Posterior vena cava (tissue), 2 donors: ENCODE results near the gene SOX13. TPM values are rescaled to one million over a fixed set of nuclear protein-coding genes. Genes with fewer than 3 reads are reported as not detected.

Experiments
- DNase-seq: peaks from one replicate; pipeline ENCODE4 v3.0.0-alpha.2; 2020; ENCODE audit warnings: low spot score
- intact Hi-C, 2 donors: fragments of 100-400 bp; cut with DNase I; formaldehyde crosslinking; loops; one replicate each; pipeline versions ENCODE4 v1.14.1 to v1.14.2; 2022 to 2023
- total RNA-seq, 2 donors: library from RNA; stranded (reverse); fragmentation: NEBNext Ultra II Directional; extraction: Animal tissue kit (Norgen Biotek cat#: 25700); gene quantifications; one replicate each; pipeline ENCODE4 v1.2.1, GENCODE V29; 2021
- donor health status: DM: yes; HTN: yes; CAD: no.
- donor health status: DM: yes; HTN: yes; CAD: no.

SOX13 gene
- total RNA-seq, 2 donors from 2014 or later: 43.6 to 47.0 TPM

- intact Hi-C loops: loop anchor here in 1 of 2 donors (10.0 kb wide), 1 partner anchor 347 kb away; no protein-coding TSS in a partner anchor
- no peak for DNase-seq
Observed at GRCh38 chr1:204157962-204158361, 85.0 kb downstream of the SOX13 start.

- intact Hi-C loops: loop anchor here in 1 of 2 donors (2.0 to 5.0 kb wide), 2 partner anchors 50 to 201 kb away; partner anchors contain the start of gene GOLT1A
- DNase-seq: peak; percentile 31
Observed at GRCh38 chr1:204161609-204162493, 88.9 kb downstream of the SOX13 start.

DNA sequence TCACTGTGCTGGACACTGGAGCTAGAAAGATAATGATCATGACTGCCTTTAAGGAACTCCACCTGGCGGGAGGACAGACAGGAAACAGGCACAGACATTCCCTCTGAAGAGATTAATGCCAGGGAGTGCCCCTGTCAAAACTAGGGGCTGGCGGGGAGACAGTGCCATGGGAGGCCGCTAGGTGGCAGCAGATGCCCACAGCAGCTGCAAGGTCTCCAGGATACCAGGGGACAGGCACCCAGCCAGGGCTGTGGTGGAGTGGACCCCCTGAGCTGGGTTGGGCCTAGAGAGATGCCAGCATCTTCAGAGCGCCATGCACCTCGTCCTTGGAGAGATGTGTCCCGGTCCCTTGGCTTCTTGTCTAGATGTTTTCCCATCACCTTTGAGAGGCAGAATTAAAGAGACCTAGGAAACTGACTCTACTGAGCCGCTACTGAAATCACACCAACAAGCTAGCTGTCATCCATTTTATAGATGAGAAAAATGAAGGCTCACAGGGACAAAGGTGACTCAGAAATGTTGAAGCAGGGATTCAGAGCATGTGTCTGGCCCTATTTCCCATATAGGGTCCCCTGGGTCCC is 89.7 kb downstream of the SOX13 start:
- intact Hi-C loops: loop anchor here in 1 of 2 donors (2.0 to 5.0 kb wide), 2 partner anchors 50 to 200 kb away; partner anchors contain the start of gene GOLT1A
- DNase-seq: peak; percentile 92

DNA sequence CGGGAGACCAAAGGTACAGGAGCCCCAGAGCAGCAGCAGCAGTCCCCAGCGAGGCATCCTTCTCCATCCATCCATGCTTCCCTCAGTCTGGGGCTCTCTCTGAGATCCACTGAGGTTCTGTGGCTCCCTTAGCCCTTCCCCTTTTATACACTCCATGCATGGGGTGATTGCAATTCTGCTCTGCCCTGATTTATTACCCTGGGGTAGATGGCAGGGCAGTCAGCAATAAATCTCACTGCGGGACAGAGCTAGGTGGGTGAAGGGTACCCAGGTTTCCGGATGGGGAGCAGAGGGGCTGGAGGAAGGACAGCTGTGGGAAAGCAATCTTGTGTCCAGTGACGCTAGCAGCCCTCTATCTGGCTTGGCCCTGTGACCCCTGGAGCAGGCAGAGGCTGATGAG is 93.3 kb downstream of the SOX13 start, which contains the start of gene REN:
Gene REN (minus strand): TSS at position 119 of the 400 bp plus-strand sequence. CDS start 44 bp downstream, at position 75.
- intact Hi-C loops: loop anchor here in 1 of 2 donors (5.0 kb wide), 1 partner anchor 36 kb away; no protein-coding TSS in a partner anchor
- DNase-seq: peak; percentile 32

DNA sequence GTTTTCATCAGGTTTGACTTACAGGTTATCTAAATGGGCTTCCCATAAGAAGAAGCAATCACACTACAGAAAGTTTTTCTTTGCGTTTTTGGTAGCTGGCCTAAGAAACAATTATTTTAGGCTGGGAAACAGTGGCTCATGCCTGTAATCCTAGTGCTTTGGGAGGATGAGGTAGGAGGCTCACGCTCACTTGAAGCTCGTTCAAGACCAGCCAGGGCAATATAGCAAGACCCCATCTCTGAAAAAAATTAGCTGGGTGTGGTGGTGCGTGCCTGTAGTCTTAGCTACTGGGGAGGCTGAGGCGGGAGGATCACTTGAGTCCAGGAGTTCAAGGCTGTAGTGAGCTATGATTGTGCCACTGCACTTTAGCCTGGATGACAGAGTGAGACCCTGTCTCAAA is 94.8 kb downstream of the SOX13 start:
- DNase-seq: peak; percentile 1
- intact Hi-C loops: loop anchor here in 1 of 2 donors (5.0 kb wide), 1 partner anchor 35 kb away; no protein-coding TSS in a partner anchor

DNA sequence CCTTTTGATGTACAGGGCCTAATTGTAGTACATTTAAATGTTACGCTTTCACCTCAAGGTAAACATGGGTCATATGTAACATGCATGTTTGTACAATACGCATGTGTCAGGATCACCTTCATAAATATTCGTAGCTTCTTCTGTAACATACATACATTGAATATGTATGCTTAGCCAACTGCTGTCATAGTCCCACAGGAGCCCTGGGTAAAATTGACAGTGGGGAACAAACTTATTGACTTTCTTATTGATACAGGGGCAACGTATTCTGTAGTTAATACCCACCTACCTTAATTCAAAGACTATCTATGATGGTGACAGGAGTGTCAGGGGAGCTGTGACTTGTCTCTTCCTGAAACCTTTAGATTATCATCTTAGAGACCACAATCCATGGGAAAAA is 96.9 kb downstream of the SOX13 start:
- DNase-seq: no peak
- intact Hi-C loops: loop anchor here in 1 of 2 donors (5.0 kb wide), 1 partner anchor 32 kb away; no protein-coding TSS in a partner anchor

DNA sequence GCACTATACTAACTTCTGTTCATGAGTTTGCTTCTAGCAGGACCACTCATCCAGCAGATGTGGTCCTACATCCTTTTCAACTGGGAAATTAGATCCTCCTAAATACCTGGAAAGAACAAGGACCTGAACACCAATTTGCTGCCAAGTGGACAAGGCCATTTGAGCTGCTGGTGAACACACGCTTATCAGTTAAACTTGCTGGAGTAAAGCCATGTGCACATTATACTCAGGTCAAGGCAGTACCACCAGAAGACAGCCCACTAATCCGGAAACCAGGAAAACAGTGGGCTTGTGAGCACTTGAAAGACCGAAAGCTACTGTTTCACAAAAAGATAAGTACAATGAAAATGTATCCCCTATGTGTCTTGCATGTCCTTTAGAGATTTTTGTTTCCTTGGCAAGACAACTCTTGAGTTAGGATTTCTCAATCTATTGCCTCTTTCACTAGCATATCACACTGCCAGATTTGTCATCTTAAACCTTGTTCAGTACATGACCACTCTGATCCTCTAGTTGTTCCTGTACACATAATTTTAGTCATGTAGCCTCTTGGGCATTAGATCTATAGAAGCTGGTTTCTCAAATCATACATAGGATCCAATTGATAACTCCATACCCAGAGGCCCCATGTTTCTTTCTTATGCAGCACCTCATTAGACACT is 97.7 kb downstream of the SOX13 start:
- DNase-seq: peak; percentile 0
- intact Hi-C loops: no loop called here

- DNase-seq: no peak
- intact Hi-C loops: no loop called here
Observed at GRCh38 chr1:204171751-204172178, 98.8 kb downstream of the SOX13 start.

DNA sequence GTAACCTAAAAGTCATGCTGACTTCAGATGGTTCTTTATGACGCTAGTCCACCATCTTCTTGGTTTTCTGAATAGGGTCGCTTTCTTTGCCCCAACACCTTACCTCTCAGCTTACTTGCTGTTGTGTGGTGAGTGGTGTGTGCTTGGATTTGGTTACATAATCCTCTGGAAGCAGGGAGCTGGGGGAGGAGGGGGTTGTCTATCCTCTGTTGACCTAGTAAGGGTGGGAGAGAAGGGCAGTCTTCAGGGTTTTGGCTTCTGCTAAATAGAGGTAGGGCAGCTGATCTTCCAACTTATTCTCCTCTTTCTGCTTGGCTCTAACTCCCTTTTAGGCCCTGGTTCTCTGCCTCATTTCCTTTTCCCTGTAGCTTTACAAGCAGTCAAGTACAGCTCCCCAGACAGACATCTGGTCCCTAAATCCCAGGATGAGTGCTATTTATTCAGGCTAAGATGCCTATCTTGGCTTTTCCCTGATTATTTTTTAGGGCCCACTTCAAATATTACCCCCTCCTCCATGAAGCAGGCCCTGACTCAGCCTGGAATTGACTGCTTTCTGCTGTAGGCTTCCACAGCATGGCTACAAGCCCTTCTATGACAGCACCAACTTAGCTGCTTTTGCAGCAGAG is 99.6 kb downstream of the SOX13 start:
- DNase-seq: peak; percentile 0
- intact Hi-C loops: no loop called here

DNA sequence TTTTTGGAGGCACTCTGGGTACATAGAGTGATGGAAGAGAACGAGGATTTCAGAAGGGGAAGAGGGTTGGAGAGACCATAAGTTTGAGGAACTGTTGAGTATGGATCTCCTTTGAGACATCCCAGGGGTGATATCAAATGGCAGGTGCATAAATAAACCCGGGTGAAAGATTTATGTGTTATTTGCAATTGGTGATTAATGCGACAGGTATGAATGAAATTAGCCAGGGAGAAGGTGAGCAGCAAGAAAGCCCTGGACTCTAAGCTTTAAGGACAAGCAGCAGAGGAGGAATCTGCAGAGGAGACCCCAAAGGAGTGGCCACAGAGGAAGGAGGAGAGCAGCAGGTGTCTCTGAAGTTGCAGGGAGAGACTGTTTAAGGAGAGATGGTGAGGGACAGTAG is 102.0 kb downstream of the SOX13 start:
- intact Hi-C loops: no loop called here
- DNase-seq: no peak

- DNase-seq: peak; percentile 31
- intact Hi-C loops: no loop called here
Observed at GRCh38 chr1:204176049-204176448, 103.1 kb downstream of the SOX13 start.

DNA sequence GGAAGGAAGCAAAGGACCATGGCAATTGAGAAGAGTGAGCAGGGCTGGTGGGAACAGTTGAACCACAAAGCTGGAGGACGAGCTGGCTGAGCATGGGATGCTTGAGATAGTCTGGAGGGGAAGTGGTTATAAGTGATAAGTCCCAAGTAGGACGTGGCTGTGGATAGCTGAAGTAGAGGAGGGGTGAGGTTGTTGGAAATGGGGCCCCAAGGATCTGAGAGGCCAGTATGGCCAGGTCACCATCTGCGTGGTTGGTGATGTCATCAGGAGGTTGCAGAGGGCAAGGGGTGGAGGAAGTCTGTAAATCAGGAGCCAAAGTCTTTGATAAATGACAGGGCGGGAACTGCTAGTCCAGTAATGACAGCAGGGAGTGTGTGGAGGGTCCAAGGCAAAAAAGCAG is 104.2 kb downstream of the SOX13 start:
- intact Hi-C loops: no loop called here
- DNase-seq: peak; percentile 13

Other genes starting within 250 kb of the SOX13 start
- gene SNRPE, start 211.5 kb upstream of the SOX13 start, total RNA-seq: 10 to 100 TPM; 72.3 to 79.5 TPM
- 10 to 100 TPM in 1 of 2 donors, 1 to 10 TPM in 1; 7.4 to 12.3 TPM for gene ETNK2, start 78.9 kb downstream of the SOX13 start, total RNA-seq
- gene REN, start 93.2 kb downstream of the SOX13 start, total RNA-seq: not detected
- not detected for gene KISS1, start 123.4 kb downstream of the SOX13 start, total RNA-seq
- not detected for gene GOLT1A, start 140.9 kb downstream of the SOX13 start, total RNA-seq